GM21717 (cell line): ENCODE data around the gene CCND1.

Experiments
- ATAC-seq: cut with Tn5 transposase; IDR thresholded peaks from one replicate; pipeline ENCODE4 v1.9.1; 2021; ENCODE audit warnings: mild to moderate bottlenecking, moderate library complexity; ENCODE audit not compliant: unreplicated experiment

CCND1 gene

DNA sequence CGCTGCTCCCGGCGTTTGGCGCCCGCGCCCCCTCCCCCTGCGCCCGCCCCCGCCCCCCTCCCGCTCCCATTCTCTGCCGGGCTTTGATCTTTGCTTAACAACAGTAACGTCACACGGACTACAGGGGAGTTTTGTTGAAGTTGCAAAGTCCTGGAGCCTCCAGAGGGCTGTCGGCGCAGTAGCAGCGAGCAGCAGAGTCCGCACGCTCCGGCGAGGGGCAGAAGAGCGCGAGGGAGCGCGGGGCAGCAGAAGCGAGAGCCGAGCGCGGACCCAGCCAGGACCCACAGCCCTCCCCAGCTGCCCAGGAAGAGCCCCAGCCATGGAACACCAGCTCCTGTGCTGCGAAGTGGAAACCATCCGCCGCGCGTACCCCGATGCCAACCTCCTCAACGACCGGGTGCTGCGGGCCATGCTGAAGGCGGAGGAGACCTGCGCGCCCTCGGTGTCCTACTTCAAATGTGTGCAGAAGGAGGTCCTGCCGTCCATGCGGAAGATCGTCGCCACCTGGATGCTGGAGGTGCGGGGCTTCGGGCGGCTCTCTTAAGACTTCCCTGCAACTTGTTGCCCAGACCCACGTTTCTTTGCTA, at the start of gene CCND1:
Gene CCND1 (plus strand): TSS at position 162 of the 587 bp plus-strand sequence. CDS start 158 bp downstream, at position 320.
- ATAC-seq, result no peak

DNA sequence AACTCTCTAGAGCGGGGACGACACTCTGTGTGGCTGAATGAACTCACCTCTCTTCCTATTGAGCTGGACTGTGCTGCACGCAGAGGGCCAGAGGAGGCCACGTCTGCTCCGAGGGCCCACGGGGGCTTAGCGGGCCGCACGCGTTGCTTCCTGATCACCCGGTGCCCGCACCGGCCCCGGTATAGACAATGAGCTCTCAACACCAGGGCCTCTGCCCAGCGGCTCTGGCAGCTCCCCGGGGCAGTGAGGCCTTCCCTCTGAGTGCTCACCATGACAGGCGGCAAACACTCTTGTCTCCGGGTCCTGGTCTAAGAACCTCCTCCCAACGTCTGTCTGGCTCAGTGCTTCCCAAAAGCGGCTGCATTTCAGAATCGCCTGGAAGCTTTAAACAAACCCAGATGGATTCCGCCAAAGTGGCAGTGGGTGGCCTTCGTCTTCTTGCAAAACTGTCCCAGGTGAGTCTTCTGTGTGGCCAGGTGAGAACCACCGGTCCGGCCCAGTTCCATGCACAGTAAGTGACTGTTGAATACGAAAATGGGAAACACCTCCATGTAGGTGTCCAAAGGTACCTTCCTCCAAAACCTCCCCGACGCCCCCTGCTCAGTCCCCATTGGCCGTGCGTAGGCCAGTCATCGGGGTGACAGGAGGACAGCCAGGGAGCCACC, 47.8 kb upstream of the CCND1 start:
- no peak for ATAC-seq

DNA sequence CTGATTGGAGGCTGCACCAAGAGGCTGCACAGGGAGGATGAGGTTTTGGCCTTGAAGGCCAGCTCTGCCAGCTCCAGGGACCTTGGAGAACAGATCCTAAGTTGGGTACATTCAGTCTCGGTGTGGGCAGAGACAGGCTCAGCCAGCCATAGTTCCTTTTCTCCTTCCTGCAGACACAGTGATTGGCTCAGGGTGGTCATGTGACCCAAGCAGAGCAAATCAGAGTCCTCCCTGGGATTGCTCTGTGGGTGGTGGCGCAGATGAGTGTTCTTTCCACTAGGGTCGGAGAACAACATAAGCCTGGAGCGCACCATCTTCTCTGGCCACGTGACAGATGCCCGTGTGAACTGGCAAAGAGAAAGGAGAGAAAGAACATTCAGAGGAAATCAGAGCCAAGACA, 47.1 kb upstream of the CCND1 start:
- no peak for ATAC-seq

DNA sequence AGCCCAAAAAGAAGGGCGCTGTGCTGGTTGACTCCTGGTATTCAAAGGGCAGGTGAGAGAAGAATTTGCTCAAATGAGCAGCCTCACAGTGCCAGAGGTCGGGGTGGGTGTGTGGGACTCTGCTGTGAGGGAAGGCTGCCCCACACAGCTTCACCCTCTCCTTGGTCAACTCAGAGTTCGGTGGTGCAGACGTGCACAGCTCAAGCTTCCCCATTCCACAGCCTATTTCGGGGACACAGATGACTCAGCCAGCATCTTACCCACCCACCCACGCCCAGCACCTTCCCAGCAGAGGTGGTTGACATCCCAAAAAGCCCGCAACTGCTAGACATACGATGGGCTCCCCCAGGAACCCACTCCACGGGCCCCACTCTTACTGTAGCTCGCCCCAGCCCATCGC, 46.5 kb upstream of the CCND1 start:
- ATAC-seq, result no peak

DNA sequence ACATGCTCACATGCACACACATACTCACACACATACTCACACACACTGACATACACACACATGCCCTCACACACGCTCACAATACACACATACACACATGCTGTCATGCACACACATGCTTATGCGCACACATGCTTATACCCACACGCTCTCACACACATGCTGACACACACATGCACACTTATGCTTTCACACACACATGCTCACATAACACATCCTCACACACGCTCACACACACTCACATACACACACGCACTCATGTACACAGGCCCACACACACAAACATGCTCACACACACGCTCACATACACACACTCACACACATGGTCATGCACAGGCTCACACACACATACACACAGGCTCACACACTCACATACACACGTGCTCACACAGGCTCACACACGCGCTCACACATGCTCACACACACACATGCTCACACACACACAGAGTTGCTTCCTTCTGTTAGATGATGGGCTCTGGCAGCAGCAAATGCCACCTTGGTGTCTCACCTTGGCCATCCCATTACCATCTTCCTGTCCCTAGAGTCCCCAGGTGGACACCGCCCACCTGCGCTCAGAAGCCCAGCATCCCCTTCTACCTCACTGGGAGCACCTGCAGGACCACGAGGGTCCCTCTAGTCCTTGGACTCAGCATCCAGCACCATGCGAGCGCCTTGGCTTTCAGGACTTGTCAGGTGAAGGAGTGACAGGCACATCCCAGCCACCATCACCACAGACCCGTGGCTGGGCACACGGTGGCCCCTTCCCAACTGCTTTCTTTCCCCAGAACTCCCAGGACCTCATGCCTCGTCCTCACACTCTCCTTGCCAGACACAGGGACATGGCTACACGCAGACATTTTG, 44.9 kb upstream of the CCND1 start:
- ATAC-seq, result no peak

DNA sequence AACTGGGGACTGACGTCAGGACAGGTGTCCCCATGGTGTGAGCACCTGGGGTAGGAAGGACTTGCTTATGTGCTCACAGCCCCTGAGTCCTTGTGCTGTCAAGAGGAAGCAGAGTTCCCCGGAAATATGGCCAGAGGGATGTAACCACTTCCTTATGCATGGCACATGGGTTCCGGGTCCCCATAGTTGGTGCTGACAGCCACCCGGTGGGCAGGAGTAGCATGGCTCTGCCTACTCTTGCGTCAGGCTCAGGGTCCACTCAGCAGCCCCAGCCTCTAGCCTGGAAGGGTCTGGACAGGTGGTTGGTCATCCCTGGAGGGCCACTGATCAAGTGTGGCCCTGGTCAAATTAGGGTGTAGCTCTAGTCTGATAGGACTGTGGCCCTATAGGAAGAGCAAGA, 42.8 kb upstream of the CCND1 start:
- no peak for ATAC-seq

DNA sequence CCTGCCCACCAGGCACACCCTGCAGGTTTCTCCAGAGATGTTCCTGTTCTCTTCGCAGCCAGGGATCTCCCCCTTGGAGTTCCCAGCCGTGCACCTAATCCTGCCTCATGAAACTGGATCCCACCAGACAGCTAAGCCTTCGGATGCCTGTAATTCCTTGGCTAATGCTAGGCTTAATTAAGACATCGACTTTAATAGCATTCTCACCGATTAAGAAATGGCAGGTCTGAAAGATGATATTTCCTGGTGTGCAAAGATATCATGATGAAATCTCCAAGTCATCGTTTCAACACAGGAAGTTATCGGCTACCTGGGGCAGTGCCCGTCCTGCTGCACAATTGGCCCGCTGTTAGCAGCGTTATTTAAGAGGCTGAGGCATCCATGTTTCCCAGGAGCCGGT, 41.5 kb upstream of the CCND1 start:
- ATAC-seq, result no peak

DNA sequence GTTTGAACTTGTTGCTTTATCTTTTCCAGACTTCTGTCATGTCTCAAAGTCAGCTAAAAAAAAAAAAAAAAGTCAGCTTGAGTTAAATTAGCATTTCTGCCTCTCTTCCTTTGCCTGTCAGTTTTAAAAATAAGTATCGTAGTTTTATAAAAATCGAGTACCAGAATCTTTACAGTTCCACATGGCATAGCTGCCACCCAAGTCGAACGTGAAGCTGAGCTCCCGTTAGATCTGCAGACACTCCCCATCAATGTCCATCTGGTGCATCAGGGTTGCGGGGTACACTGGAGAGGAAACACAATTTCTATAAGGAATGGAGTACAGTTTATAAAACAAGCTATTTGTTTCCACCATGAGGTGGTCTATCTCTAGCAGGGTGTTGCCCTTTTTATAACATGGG, 41.0 kb upstream of the CCND1 start:
- ATAC-seq, result no peak

DNA sequence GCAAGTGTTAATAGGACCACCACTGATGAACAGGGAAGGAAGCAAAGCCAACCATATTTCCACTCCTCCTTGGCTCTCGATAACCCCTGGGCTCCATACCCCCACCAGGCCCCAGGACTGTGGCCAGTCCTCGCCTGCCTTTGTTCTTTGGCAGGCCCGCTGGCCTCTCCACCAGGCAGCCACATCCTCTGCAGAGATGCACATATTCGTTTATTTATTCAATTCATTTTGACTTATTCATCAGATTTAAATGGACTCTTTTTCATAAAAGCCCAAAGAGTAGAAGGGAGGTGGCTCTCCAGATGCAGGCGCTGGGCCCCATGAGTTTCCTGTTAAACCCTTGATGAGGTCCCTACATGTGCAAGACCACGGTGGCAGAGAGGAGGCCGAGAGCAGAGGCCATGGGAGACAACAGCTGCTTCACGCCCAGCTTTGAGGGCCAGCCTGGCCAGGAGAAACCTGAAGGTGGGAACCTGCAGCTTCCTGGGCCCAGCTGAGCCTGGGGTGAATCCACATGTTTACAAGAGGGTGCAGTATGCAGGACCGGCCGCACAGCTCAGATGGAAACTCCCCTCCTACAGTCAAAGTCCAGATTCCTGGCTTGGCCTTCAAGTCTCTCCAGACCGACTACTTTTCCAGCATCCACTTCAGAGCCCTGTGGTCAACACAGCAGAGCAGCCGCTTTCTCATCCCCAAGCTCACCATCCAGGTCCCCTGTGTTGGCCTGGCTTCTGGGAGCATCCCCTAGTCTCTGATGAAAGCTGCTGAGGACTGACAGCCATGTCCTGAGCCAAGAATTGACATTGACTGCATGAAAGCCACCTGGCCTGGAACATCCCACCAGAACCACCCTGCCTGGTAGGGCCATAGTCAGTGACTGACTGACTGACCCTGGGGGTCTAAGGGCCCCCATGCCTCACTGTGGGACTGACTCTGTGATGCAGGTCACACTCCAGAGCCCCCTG, 39.7 kb upstream of the CCND1 start:
- ATAC-seq, result no peak

DNA sequence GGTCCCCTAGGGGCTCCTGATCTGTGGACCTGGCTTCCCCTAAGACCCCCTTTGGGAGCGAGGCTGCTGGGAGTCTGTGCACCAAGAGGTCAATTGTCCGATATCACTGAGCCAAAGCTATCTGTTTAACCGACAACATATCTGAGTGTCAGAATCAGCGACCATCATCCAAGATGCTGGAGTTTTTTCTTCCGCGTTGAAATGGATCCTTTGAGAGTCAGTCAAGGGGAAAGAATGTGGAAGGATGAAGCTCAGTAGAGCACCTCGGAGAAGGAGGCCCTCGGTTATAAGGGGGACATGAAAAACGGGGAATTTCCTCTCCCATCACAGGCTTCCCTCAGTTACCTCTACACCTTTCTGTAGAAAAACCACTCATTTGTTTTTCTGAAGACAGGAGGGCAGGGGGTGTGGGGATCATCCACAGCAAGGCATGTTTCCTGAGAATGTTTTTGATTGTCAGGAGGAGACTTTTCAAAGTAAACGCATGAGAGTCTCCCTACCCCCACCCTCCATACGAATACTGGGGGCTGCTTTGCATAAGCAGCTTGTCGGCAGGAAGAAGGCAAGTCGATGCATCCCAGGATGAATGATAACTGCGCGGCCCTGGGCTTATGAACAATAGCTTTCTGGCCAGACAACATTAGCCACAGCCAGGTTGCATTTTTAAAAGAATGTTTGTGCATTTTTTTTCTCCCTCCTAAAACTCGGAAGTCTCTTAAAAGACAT, 37.7 kb upstream of the CCND1 start:
- no peak for ATAC-seq

DNA sequence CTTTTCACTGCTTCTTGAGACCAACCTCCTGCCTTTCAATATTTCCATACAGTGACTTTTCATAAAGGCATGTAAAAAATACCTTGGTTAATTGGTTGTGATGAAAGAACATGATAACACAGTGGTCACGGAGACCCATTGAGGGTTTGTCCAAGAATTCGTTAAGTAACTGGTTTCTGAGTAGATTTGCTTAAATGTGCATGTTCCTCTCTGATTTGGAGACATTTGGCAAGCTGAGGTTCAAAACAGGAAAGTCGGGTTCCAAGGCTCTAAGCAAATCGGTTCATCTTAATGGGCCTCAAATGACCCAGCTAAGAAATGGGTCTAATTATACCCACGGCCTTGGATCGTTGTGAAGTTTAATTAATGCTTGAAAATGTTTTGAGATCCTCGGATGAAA, 36.9 kb upstream of the CCND1 start:
- no peak for ATAC-seq

DNA sequence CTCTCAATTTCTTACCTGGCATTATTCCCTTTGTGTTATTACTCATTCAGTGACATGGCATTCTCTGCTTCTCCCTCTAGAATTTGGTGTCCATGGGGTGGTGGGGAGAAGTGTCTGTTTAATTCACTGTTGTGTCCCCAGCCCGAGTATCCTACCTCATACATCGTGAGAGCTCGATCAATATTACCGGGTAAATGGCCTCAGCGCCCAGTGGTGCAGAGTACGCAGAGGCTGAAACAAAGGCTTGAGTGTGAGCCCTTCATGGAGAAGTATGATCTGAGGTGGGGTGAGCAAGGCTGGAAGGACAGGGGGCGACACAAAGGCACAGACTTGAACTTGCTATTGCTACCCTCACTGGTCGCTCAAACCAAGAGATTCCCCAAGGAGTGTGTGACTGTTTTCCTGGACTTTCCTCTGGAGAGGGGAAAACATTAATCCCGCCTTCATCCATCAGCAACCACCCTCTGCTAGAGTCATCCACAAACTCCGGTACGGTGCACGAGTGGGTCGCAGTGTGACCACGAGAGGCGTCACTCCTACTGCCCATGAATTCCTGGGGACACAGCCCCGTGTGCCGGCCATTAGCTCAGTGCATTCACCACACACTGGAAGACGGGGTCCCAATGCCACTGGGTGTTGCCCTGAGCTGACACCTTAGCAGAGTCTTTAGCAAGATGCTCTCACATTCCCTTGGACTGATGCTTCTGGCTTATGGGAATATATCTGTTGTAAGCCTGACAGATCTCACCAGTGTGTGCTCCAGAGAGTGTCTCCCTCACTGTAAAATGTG, 35.0 kb upstream of the CCND1 start:
- ATAC-seq, result no peak

DNA sequence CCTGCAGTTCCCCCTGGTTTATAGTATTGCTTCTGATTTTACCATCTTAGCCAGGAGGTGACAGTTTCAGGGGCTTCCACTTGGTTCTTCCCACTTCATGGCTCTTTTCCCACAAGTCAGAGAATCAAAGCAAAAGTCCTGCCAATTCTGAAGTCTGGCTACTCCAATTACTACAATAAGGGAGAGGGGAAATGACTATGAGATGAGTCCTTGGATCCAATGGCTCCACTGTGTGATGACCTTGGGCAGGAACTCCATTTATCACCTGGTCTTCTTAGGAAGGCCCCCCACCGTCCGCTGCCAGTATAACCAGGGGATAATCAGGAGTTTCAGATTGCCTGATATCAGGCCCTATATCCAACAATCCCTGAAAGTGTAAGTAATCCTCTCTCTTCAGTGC, 31.6 kb upstream of the CCND1 start:
- no peak for ATAC-seq

DNA sequence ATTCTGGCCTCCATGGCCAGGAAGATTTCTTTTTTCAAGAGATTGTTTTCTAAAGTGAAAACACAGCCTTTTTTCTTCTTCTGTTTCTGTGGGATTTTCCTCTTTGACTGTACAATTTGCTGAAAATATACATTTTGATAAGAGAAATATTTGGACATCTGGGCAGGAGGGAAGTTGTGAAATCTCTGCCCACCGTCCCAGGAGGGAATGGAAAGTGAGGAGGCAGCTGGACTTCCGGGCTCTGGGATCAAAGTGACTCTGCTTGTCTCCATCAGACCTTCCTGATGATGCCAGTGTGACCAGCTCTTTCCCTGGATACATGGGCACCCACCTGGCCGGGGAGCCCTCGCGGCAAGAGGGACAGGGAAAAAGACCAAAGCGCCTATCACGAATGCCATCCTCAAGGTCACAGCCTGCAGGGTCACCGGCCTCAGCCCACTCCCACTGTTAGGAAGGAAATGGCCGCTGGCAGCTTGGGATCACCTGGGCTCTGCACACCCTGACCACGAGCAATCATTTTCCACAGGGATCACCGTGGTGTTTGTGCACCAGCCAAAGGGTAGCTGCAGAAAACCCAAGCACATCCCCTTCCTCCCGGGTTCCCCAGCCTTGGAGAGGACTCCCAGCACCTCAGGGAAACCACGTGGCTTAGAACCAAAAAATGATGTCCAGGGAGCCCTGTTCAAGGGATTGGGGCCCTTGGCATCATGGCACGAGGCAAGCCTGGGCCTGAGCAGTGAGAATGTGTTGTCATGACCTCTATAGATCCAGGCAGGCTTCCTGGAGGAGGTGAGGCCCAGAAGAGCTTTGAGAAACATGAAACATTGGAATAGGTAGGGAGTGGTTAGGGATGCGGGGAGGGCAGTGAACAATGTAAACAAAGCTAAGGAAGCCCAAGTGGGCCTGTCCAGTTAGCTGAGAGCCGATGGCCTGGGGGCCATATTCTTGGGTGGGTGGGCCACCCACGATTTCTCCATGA, 29.1 kb upstream of the CCND1 start:
- ATAC-seq, result no peak

DNA sequence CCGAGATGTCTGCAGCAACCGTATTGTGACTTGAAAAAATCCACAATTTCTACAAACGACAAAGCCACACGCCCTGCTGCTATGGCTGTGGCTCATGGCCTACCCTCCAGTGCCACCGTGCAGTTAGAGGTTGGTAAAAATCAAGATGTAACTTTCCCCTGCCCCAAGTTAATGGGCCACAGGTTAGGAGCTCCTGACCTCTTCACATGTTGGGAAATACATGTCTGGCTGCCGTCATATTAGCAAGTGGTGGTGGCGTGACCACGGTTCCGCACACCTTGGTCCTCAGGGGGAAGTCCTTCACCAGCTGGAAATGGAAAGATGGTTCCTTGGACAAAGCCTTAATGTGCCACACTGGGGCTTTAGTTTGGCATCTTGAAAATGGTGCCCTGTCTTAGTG, 27.4 kb upstream of the CCND1 start:
- no peak for ATAC-seq

DNA sequence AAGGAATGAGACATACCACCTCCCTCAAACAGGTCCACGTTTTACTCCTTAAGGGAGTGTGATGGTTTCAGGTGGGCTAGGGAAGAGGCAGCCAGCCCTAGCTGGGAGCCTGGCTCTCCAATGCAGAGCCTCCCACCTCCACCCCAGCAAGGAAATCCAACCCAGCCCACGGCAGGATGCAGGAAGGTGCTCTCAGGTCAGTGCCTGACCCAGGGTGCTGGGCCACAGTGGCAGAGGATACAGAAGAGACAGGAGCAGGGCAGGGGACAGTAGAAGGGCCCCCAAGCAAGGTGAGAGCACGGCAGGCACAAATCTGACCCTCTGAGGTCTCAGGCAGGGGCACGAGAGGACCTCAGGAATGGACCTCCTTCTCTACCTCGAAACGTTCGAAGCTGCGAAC, 26.9 kb upstream of the CCND1 start:
- ATAC-seq, result no peak

DNA sequence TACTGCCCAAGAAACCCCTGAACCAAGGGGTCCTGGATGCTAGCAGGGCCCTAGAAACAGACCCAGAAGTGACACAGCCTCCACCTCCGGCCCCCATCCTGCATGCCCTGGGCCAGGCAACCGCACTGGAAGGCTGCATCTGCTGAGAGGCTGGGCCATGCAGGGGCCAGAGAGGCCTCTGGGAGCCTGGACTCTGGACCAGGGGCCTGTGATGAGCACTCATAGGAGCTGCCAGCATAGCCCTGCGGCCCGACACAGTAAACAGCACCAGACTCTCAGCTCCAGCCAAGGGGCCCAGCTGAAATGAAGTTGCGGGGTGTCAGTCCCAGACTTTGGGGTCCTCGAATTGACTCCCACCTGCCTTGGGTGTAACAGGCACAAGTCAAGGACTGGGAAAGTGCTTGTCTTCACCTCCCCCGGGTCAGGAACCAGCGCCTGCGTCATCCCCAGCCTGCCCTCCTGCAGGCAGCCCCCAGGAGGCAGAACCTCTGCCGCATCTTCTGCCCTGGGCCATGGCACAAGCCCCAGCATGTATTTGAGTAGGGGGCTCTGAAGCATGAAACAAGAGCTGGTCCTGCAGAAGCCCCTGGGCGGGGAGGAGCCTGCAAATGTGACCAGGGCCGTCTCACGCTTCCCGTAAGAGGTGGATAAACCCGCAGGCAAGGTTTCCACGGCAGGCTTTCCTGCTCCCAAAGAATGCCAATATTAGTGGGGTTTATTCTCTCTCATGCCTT, 25.2 kb upstream of the CCND1 start:
- no peak for ATAC-seq

DNA sequence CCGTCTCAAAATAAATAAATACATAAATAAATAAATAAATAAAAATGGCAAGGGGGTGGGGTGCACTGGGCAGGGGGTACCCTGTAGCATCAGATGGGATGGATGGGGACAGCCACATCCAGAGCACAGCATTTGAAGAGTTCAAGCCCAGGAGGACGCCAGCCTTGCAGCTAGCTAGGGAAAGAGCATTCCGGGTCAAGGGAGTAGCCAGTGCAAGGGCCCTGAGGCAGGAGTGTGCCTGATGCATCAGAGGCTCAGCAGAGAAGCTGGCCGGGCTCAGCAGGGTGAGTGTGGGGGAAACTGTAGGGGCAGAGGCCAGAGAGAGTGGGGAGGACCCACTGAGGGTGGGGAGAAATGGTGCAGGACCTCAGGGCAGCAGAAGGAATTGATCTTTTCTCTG, 23.7 kb upstream of the CCND1 start:
- ATAC-seq, result no peak
